Esophagus mucosa (tissue), 1 donor: ENCODE measurements around the gene RP9. TPM values are rescaled to one million over a fixed set of nuclear protein-coding genes. Genes with fewer than 3 reads are reported as not detected.

Experiments used
- ATAC-seq: fragments of 200-7000 bp; cut with Tn5 transposase; one replicate; pipeline ENCODE4 v1.9.1; 2020
- total RNA-seq: library from RNA; stranded (reverse); gene quantifications from one replicate; pipeline ENCODE4 v1.2.4, GENCODE V29; 2023
- donor health status: DM: yes; HTN: yes; CAD: no.

Gene RP9
- 4.8 TPM for total RNA-seq

DNA sequence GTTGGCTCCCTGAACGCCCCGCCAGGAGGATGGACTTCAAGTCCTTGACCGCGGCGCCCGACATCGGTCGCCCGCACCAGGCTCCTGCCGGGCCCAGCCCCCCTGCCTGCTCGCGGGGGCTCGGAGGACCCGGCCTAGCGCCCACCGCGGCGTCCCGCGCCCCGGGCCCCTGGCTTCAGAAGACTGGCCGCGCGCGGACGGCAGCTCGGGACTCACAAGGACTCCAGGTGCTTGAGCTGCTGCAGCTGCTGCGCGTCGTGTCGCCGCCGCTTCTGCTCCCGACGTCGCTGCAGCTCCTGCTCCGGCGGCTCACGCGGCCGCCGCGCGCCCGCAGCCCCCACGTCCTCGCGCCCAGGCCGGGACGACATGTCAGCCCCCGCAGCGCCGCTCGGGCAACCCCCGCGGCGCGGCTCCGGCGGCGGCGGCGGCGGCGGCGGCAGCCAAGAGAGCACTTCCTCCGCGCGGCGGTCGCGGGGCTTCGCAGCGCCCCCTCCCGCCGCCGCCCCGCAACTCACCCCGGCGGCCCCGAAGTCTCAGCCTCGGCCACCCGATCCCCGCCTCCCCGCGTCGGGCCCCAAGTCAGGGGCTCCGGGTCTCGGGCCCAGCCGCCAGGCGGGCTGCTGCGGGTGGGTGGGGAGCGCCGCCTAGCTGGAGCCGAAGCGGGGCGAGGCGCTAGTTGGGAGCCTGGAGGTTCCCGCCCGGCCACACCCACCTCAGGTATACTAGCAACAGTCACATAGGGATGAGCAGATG is at the start of gene RP9:
Gene RP9, minus strand, starts transcription at position 400 of the 753 bp plus-strand sequence. Its CDS starts 32 bp downstream, at position 368.
- ATAC-seq = peak; percentile 88

DNA sequence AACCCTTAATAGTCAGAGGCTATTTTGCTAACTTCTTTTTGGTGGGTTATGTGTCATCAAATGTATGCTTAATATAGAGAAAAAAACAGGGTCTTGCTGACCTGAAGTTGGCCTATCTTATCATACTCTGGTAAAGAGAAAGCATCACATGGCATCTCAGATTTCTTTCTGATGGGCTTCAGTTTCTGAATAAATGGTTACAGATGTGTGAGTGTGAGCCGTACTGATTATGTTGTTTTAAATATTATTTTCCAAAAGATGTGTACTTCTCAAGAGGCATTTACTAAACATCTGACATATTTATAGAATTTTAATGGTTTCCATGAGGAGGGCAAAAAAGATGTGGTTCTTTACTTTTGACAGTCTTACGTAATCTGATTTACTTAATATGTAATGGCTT is 48.6 kb upstream of the RP9 start:
- no peak for ATAC-seq

DNA sequence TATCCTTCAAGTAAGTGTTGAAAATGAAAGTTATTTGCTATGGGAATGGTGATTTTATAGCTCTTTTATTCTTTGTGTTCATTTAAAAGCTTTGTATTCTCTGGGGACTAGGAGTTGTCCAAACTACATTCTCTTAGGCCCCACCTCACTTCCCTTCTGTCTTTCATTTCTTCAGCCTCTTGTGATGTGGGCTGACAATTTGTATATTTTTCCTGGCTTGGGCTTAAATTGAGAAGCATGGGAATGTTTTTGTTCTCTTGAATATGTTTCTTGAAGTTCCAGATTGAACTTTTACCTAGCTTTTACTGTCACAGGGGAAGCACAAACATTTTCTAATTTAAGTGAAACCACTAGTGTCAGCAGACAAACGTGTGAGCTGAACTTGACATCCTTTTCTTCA is 48.1 kb upstream of the RP9 start:
- ATAC-seq = no peak

- no peak for ATAC-seq
Measured at GRCh38 chr7:33156441-33156840, 47.2 kb upstream of the RP9 start.

- no peak for ATAC-seq
Measured at GRCh38 chr7:33155811-33156210, 46.6 kb upstream of the RP9 start.

- no peak for ATAC-seq
Measured at GRCh38 chr7:33152087-33152486, 42.9 kb upstream of the RP9 start.

GRCh38 chr7:33145156-33145555 is 36.0 kb upstream of the RP9 start:
- ATAC-seq = no peak

- ATAC-seq = no peak
Measured at GRCh38 chr7:33143996-33144718, 35.0 kb upstream of the RP9 start.

GRCh38 chr7:33142585-33142984 is 33.4 kb upstream of the RP9 start:
- ATAC-seq = no peak

GRCh38 chr7:33137103-33137502 is 27.9 kb upstream of the RP9 start:
- ATAC-seq = no peak

- ATAC-seq = no peak
Measured at GRCh38 chr7:33130184-33130583, 21.0 kb upstream of the RP9 start.

DNA sequence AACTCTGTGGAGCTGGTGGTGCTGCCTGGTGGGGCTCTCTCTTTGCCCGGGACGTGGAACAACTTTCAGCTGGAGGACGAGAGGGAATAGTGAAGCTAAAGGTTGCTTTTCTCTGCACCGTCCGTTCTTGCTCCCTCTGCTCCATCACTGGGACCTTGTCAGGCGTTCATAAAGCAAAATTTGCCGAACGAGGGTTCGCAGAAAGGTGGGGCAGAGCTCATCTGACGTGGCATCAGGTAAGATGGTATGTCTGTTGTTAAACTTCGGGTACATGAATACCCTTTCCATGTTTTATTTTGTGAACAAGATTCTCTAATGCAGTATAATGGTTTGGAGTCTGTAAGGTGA is 20.6 kb upstream of the RP9 start:
- ATAC-seq = no peak

DNA sequence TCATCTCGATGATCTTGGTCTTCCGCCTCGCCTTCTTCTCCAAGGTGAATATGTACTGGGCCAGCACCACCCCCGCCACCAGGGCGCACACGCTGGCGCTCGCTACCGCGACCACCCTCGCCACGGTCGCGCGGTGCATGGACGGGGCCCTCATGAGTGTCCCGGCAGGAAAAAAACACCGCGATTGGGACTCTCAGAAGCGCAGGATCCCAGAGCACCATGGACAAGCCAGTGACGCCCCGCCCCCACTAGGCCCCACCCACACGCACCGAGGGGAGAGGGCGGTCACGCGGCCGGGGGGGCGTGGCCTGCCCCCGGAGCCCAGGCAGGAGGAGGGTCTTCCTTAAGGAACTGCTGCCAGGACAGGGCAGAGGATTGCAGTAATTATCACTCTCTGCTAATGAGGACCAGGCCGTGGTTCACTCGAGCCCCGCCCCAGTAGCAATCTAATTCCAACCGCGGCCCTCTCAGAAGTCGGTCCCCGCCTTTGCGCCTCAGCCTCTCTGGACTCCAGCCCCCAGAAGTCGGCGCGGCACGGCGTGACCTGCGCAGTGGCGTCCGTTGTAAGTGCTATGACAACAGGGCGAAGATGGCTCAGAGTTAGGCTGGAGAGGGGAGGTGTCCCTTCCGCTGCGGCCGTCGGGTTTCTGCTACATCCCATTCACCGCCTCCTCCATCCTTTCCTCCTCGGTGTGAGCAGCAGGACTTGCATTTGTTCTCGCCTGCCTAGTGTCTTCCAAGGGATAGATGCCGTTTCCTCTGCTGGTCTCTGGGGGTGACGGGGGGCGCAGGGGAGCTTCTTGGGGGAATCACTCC is 20.0 kb upstream of the RP9 start, which contains the start of gene BBS9:
Gene BBS9, plus strand, starts transcription at position 575 of the 816 bp plus-strand sequence. CDS start 16,689 bp downstream, outside the sequence.
- ATAC-seq = peak; percentile 99

DNA sequence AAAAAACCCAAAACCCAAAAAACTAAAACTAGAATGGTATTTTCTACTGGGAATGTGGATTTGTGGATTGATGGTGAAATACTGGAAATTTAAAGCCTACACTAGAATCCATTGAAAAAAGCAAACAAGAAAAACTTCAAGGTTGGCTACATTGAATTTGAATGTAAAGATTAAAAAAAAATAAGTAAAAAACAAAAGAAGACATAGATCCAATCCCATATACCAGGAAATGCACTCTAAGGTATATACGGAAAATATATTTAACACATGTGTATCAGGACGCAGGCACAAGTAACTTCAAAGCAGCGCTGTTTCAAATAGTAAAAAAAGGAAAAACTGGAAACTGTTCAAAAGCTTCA is 19.4 kb upstream of the RP9 start:
- ATAC-seq = no peak

DNA sequence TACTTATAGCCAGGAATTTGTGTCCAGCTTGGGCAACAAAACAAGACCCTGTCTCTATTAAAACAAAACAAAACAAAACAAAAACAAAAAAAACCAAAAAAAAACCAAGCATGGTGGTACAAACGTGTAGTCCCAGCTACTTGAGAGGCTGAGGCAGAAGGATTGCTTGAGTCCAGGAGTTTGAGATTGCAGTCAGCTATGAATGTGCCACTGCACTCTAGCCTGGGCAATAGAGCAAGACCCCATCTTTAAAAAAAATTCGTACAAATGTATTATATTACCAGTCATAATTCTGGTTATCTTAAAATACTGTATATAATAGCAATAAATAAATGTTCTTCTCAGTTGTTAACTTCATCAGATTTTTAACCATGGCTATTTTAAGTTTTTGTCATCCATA is 17.9 kb upstream of the RP9 start:
- no peak for ATAC-seq

DNA sequence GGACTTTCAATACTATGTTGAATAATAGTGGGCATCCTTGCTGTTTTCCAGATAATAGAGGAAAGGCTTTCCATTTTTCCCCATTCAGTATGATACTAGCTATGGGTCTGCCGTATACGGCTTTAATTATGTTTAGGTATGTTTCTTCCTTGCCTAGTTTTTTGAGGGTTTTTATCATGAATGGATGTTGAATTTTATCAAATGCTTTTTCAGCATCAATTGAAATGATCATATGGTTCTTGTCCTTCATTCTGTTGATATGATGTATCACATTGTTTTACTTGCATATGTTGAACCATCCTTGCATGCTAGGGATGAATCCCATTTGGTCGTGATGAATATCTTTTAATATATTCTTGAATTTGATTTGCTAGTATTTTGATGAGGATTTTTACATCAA is 9.2 kb upstream of the RP9 start:
- no peak for ATAC-seq

DNA sequence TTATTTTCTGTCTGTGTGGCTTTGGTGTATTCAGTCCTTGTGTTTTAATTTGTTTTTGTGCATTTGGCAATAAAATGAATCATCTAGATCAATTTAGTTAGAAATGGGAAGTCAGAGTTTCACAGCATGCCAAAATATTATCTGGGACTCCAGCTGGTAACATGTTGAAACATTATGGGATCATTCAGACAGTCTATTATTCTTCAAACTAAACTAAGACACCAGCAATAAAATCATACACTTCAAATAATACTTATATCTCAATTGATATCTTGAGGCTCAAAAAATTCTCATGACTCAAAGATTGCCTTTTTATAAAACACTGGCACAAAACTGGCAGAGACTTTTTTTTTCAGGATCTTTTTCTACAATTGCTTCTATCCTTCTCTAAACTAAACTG is 5.8 kb upstream of the RP9 start:
- no peak for ATAC-seq

DNA sequence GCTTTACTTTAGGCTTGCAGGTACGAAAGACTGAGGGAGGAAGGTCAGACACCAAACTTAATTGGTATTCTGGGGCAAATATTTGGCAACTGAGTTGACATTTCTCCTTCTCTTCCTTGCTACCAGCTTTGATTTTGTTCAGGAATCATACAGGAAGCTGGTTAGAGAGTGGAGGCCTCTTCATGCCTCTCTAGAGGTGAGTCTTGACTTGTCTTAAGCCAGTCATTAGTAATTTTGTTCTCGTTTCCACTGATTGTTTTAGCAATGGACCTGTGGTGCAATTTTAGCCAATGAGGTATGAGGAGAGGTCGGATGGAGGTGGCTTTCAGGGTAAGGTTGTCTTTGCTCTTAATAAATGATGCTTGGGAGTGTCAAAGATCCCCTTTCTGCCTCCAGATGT is 2.4 kb upstream of the RP9 start:
- no peak for ATAC-seq

DNA sequence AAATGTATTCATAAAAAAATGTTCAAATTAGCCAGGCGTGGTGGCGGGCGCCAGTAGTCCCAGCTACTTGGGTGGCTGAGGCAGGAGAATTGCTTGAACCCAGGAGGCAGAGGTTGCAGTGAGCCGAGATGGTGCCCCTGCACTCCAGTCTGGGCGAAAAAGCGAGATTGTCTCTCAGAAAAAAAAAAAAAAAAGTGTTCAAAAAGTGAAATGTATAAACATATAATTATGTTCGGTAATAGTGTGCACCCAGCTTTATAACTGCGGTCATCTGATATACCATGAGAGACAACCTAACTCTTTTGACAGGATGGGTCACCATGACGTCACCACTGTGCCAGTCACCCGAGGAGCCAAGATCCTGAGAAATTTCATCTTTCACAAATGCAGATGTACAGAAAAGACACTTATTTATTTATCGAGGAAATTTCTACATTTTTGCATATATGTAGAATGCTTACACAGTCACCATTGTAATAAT is 594 bp upstream of the RP9 start:
- no peak for ATAC-seq

- ATAC-seq = peak; percentile 27
Measured at GRCh38 chr7:33108554-33109004, 625 bp downstream of the RP9 start.

DNA sequence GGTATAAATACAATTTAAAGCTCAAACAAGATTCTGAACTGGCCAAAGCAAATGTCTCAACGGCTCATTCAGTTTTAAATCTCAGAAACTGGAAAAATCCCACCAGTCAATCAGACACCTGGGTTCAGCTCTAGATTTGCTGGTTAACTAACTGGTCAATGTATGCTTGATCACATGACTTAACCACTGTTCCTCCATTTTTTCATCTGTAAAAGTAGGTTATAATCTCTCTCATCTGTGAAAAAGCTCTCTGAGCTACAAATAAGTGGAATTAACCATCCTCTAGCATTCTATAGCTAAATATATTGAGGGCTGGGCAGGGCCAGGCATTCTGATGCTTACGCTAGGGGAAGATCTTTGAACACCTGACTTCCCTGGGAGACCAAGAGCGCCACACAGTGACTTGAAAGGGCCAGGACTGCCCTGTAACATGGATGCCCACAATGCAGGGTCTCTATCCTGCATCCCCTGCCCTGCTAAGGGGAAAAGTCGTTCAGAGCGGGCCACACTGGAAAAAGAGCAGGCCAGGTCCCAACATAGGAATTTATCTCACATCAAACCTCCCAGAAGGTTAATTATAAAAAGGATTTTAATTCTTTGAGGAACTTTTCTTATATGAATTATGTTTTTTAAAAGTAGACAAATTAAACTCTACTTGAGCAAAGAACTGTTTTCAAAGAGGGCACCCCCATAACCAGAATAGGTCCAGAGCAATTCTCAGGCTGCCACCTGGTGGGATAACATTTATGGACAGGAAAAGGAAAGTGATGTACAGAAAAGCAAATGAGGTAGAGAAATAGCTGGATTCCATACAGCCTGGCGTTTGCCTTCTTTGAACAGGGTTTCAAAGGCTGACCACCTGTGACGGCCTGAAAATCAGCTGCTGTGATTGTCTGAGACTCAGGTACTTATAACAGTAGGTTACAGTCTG is 1.8 kb downstream of the RP9 start:
- peak; percentile 45 for ATAC-seq

- ATAC-seq = no peak
Measured at GRCh38 chr7:33101906-33102305, 7.3 kb downstream of the RP9 start.
